Sigmoid colon (tissue), 3 donors: ENCODE data around the gene TTLL3.

ENCODE experiments used
- CTCF ChIP-seq, 4 experiments: fragments of 450-650 bp in 3 of 4; fragments of 200-600 bp in 1 of 4; IDR thresholded peaks; one replicate each; pipeline ENCODE4 v1.5.1; 2016 to 2019; ENCODE audit warnings: antibody characterized with exemption in 4 of 4, mild to moderate bottlenecking in 3 of 4, moderate library complexity in 2 of 4
- POLR2A ChIP-seq, 2 donors: fragments of 450-650 bp; IDR thresholded peaks; one replicate each; pipeline ENCODE4 v1.6.1; 2016; ENCODE audit warnings: antibody characterized with exemption in 2 of 2, mild to moderate bottlenecking in 2 of 2, moderate library complexity in 2 of 2

- no peak for TF ChIP-seq POLR2A (IDR thresholded peaks at IDR 0.05)
- TF ChIP-seq CTCF (IDR thresholded peaks at IDR 0.05): no peak
Measured at GRCh38 chr3:9838856-9839255, 28.8 kb downstream of the TTLL3 start.
